K562 (cell line): Measurements from ENCODE around the gene KLHDC10. TPM values are rescaled to one million over a fixed set of nuclear protein-coding genes. Genes with fewer than 3 reads are reported as not detected.

ENCODE experiments used
- ARNT ChIP-seq, 2 experiments: fragments of 450-650 bp; IDR thresholded peaks; 2 replicates each; pipeline ENCODE4 v1.6.1; 2016; ENCODE audit warnings: mild to moderate bottlenecking in 1 of 2
- CC2D1A ChIP-seq: fragments of 450-650 bp; IDR thresholded peaks from 2 replicates; pipeline ENCODE4 v1.6.1; 2017; ENCODE audit warnings: mild to moderate bottlenecking
- ELF2 ChIP-seq: fragments of 250-450 bp; sonication (Bioruptor Pico); IDR thresholded peaks from 2 replicates; pipeline ENCODE4 v1.5.0; 2021; ENCODE audit warnings: mild to moderate bottlenecking
- HDAC6 ChIP-seq: IDR thresholded peaks from 2 replicates; pipeline ENCODE4 v1.6.1; 2012; ENCODE audit warnings: low read depth, mild to moderate bottlenecking, control low read depth, inconsistent platforms, low read length, moderate library complexity
- HOXB6 ChIP-seq: fragments of 250-450 bp; sonication (Bioruptor Pico); IDR thresholded peaks from 2 replicates; pipeline ENCODE4 v1.5.1; 2022; ENCODE audit warnings: mild to moderate bottlenecking, borderline replicate concordance
- MYNN ChIP-seq, 2 experiments: sonication (generic); formaldehyde crosslinking in 1 of 2; IDR thresholded peaks; 2 replicates each; pipeline versions ENCODE4 v1.5.0 to v1.6.1; 2016 to 2020; ENCODE audit warnings: antibody characterized with exemption in 1 of 2, missing genetic modification reagents in 1 of 2
- NCOA6 ChIP-seq: fragments of 450-650 bp; IDR thresholded peaks from 2 replicates; pipeline ENCODE4 v1.6.1; 2017; ENCODE audit warnings: mild to moderate bottlenecking
- NCOR1 ChIP-seq: fragments of 450-650 bp; IDR thresholded peaks from 2 replicates; pipeline ENCODE4 v1.6.1; 2016; ENCODE audit warnings: mild to moderate bottlenecking, moderate library complexity
- SP1 ChIP-seq: sonication (generic); formaldehyde crosslinking; IDR thresholded peaks from 2 replicates; pipeline ENCODE4 v1.8.1; 2022; ENCODE audit warnings: mild to moderate bottlenecking, missing genetic modification reagents
- ZBTB17 ChIP-seq: fragments of 450-650 bp; formaldehyde crosslinking; IDR thresholded peaks from 2 replicates; pipeline ENCODE4 v1.4.0; 2020; ENCODE audit warnings: mild to moderate bottlenecking
- ZNF134 ChIP-seq: fragments of 250-450 bp; sonication (Bioruptor Pico); conservative IDR thresholded peaks from 2 replicates; pipeline ENCODE4 v1.4.0; 2020
- ZNF140 ChIP-seq: fragments of 250-450 bp; sonication (Bioruptor Pico); IDR thresholded peaks from 2 replicates; pipeline ENCODE4 v1.8.0; 2021; ENCODE audit warnings: moderate library complexity, mild to moderate bottlenecking, inconsistent platforms
- ZNF24 ChIP-seq: fragments of 450-650 bp; IDR thresholded peaks from 2 replicates; pipeline ENCODE4 v1.6.1; 2016
- ZNF778 ChIP-seq: fragments of 450-650 bp; formaldehyde crosslinking; IDR thresholded peaks from 2 replicates; pipeline ENCODE4 v1.4.0; 2020; ENCODE audit warnings: mild to moderate bottlenecking, moderate library complexity
- polyA plus RNA-seq, 8 experiments: library from polyadenylated mRNA; depleted of rRNA in 4 of 8; stranded (reverse) in 5 of 8; unstranded in 3 of 8; fragments of >200 nt; fragmentation: Nextera tagmentation in 2 of 8; fragmentation: Illumina TruSeq in 1 of 8; extraction: Ambion mirVana in 2 of 8; extraction: Trizol in 1 of 8; gene quantifications; 2 replicates each; pipeline versions ENCODE4 v1.2.1 to v1.2.3, GENCODE V29; 2011 to 2014; ENCODE audit warnings: inconsistent platforms in 1 of 8, missing spikeins in 1 of 8
- total RNA-seq, 7 experiments: library from RNA; depleted of rRNA in 6 of 7; stranded (reverse); fragments of >200 nt in 6 of 7; fragmentation: Illumina TruSeq in 2 of 7; extraction: Trizol in 2 of 7; gene quantifications; 2 replicates each; pipeline versions ENCODE4 v1.2.1 to v1.2.3, GENCODE V29; 2011 to 2021; ENCODE audit warnings: low replicate concordance in 1 of 7
- TF ChIP-seq, protein P1 (sequence below): fragments of 450-650 bp; IDR thresholded peaks from 2 replicates; pipeline ENCODE4 v1.6.1; 2018; ENCODE audit warnings: mild to moderate bottlenecking, low read depth; ENCODE audit not compliant: partially characterized antibody
- TF ChIP-seq, protein P2 (sequence below): fragments of 450-650 bp; formaldehyde crosslinking; IDR thresholded peaks from 2 replicates; pipeline ENCODE4 v1.4.0; 2020; ENCODE audit warnings: mild to moderate bottlenecking
- TF ChIP-seq, protein P3 (sequence below), 2 experiments: fragments of 450-650 bp; IDR thresholded peaks; 2 replicates each; pipeline ENCODE4 v1.6.1; 2016; ENCODE audit warnings: mild to moderate bottlenecking in 2 of 2, borderline replicate concordance in 1 of 2, low read depth in 1 of 2, moderate library complexity in 1 of 2

The KLHDC10 gene
- total and polyA plus RNA-seq, 9 of the 15 experiments (the other 6 are each of a cell fraction or from before 2014, with no cell fraction given) = 9.8 to 80.5 (median 31.4) TPM

DNA sequence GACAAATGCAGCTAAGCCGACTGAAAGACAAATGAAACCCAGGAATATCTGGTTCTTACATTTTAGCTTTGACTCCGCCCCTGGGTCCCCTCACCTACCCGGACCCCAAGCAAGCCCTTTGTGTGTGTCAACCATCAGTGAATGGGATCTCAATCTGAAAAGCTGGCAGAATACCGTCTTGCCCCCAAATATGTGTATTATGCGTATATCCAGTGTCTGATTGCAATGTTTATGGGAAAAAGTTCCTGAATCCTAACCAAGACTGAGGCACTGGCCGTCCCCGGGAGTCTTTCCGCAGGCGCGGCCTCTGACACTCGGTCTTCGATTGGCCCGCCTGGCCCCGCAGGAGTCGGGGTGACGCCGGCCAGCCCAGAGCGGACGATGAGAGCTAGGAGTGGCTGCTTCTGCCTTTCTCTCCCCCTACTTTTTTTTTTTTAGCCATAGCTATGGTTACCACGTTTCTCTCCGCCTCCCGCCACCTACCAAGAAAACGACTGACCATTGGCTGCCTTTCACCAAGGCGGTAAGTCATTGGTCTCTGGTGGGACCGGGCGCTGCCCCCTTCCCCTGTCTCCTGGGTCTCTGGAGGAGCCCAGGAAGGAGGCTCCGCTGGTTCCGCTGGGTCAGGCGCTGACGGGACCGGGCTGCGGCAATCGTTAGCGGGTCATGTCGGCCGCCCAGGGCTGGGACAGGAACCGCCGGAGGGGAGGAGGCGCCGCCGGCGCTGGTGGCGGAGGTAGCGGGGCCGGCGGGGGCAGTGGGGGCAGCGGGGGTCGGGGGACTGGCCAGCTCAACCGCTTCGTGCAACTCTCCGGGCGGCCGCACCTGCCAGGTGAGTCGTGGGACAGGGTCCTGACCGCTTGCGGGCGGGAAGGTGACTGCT is at the start of gene KLHDC10 (continued):
- TF ChIP-seq MYNN (IDR thresholded peaks at IDR 0.05) = peak; percentile 69
- no peak for TF ChIP-seq MYNN (CRISPR knock-in tag; IDR thresholded peaks at IDR 0.05)
- TF ChIP-seq ZNF778 = no peak
- no peak for TF ChIP-seq HOXB6
- no peak for TF ChIP-seq ZNF134 (CRISPR knock-in tag)
- TF ChIP-seq, protein P1, sequence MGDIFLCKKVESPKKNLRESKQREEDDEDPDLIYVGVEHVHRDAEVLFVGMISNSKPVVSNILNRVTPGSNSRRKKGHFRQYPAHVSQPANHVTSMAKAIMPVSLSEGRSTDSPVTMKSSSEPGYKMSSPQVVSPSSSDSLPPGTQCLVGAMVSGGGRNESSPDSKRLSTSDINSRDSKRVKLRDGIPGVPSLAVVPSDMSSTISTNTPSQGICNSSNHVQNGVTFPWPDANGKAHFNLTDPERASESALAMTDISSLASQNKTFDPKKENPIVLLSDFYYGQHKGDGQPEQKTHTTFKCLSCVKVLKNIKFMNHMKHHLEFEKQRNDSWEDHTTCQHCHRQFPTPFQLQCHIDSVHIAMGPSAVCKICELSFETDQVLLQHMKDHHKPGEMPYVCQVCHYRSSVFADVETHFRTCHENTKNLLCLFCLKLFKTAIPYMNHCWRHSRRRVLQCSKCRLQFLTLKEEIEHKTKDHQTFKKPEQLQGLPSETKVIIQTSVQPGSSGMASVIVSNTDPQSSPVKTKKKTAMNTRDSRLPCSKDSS = no peak
- TF ChIP-seq HDAC6 = no peak
- TF ChIP-seq CC2D1A = peak; percentile 73; the same call in 1 of the 2 replicates
- TF ChIP-seq NCOA6 = no peak
- TF ChIP-seq, protein P2, sequence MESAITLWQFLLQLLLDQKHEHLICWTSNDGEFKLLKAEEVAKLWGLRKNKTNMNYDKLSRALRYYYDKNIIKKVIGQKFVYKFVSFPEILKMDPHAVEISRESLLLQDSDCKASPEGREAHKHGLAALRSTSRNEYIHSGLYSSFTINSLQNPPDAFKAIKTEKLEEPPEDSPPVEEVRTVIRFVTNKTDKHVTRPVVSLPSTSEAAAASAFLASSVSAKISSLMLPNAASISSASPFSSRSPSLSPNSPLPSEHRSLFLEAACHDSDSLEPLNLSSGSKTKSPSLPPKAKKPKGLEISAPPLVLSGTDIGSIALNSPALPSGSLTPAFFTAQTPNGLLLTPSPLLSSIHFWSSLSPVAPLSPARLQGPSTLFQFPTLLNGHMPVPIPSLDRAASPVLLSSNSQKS (CRISPR knock-in tag) = no peak
- peak in 1 of 2 experiments; percentile 83; a peak in 2 of 4 replicates for TF ChIP-seq ARNT (IDR thresholded peaks at IDR 0.05)
- TF ChIP-seq, protein P3, sequence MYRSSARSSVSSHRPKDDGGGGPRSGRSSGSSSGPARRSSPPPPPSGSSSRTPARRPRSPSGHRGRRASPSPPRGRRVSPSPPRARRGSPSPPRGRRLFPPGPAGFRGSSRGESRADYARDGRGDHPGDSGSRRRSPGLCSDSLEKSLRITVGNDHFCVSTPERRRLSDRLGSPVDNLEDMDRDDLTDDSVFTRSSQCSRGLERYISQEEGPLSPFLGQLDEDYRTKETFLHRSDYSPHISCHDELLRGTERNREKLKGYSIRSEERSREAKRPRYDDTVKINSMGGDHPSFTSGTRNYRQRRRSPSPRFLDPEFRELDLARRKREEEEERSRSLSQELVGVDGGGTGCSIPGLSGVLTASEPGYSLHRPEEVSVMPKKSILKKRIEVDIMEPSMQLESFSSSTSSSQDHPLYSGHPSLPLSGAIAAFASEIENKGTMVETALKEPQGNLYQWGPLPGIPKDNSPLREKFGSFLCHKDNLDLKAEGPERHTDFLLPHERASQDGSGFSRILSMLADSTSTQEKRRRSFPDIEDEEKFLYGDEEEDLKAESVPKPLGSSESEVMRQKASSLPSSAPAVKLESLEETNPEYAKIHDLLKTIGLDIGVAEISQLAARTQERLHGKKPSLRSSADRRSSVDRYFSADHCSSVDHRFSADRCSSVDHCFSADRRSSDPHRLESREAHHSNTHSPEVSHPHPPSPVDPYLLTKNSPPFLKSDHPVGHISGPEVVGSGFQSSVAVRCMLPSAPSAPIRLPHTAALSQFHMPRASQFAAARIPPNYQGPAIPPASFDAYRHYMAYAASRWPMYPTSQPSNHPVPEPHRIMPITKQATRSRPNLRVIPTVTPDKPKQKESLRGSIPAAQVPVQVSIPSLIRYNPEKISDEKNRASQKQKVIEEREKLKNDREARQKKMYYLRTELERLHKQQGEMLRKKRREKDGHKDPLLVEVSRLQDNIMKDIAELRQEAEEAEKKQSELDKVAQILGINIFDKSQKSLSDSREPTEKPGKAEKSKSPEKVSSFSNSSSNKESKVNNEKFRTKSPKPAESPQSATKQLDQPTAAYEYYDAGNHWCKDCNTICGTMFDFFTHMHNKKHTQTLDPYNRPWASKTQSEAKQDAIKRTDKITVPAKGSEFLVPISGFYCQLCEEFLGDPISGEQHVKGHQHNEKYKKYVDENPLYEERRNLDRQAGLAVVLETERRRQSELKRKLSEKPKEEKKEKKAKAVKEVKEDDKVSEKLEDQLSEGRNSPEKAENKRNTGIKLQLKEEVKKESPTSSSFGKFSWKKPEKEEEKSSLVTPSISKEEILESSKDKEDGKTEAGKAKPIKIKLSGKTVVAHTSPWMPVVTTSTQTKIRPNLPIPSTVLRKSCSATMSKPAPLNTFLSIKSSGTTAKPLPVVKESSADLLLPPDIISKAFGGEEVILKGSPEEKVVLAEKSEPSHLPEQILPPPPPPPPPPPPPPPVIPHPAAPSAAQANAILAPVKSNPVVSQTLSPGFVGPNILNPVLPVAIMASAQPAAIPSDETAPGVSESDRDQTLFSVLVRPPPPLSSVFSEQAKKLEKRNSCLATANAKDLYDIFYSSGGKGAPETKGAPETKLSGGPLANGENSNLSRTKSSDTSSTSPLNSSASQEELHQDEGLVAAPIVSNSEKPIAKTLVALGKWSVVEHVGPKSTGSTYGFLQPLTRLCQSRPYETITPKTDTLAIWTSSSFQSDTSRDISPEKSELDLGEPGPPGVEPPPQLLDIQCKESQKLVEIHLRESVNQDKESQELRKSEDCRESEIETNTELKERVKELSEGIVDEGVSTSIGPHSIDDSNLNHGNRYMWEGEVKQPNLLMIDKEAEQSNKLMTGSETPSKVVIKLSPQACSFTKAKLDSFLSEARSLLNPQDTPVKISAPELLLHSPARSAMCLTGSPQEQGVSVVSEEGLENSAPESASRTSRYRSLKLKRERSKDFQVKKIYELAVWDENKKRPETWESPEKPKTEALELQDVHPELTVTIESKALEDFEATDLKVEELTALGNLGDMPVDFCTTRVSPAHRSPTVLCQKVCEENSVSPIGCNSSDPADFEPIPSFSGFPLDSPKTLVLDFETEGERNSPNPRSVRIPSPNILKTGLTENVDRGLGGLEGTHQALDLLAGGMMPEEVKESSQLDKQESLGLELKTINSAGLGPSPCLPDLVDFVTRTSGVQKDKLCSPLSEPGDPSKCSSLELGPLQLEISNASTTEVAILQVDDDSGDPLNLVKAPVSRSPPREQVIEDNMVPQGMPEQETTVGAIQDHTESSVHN (IDR thresholded peaks at IDR 0.05; ENCODE audit: borderline replicate concordance in 1 of 2, low read depth in 1 of 2) = no peak
- no peak for TF ChIP-seq ELF2 (CRISPR knock-in tag)
- TF ChIP-seq ZNF140 (CRISPR knock-in tag) = no peak
- TF ChIP-seq ZNF24 = no peak
- peak; percentile 96 for TF ChIP-seq SP1 (CRISPR knock-in tag)
- TF ChIP-seq NCOR1 = no peak; the same call in 1 of the 2 replicates
- TF ChIP-seq ZBTB17 = peak; percentile 100
